Stomach (tissue), 4 donors: ENCODE data around the gene ZBTB42.

ENCODE experiments used
- CTCF ChIP-seq, 7 experiments: fragments of 450-650 bp in 4 of 7; fragments of 200-600 bp in 3 of 7; sonication (generic) in 3 of 7; IDR thresholded peaks; one replicate each; pipeline ENCODE4 v1.5.1; 2016 to 2019; ENCODE audit warnings: antibody characterized with exemption in 7 of 7, control low read depth in 2 of 7, mild to moderate bottlenecking in 1 of 7
- EP300 ChIP-seq: sonication (generic); formaldehyde crosslinking; IDR thresholded peaks from one replicate; pipeline ENCODE4 v1.6.1; 2017; ENCODE audit warnings: antibody characterized with exemption
- POLR2A ChIP-seq, 4 donors: fragments of 450-650 bp; IDR thresholded peaks; one replicate each; pipeline ENCODE4 v1.6.1; 2016; ENCODE audit warnings: antibody characterized with exemption in 4 of 4, control low read depth in 2 of 4, mild to moderate bottlenecking in 1 of 4, moderate library complexity in 1 of 4
- POLR2AphosphoS5 ChIP-seq, 3 donors: sonication (generic); formaldehyde crosslinking; IDR thresholded peaks; one replicate each; pipeline ENCODE4 v1.6.1; 2016; ENCODE audit warnings: antibody characterized with exemption in 3 of 3

- TF ChIP-seq CTCF (IDR thresholded peaks at IDR 0.05) (no peak), POLR2A (IDR thresholded peaks at IDR 0.05) (no peak), POLR2AphosphoS5 (IDR thresholded peaks at IDR 0.05) (no peak), EP300 (no peak)
Observed at GRCh38 chr14:104805941-104806624, 5.2 kb downstream of the ZBTB42 start.
